Testis (tissue), 3 donors: ENCODE data around the gene ZSWIM2. TPM values are rescaled to one million over a fixed set of nuclear protein-coding genes. Genes with fewer than 3 reads are reported as not detected.

Experiments
- DNase-seq: peaks from one replicate; pipeline ENCODE4 v3.0.0-alpha.2; 2019
- H3K27ac ChIP-seq, 2 donors: fragments of 200-600 bp; sonication (generic); one replicate each; pipeline ENCODE4 v1.5.1; 2019
- H3K27me3 ChIP-seq: fragments of 200-600 bp; sonication (generic); one replicate; pipeline ENCODE4 v1.5.1; 2019
- H3K36me3 ChIP-seq: fragments of 200-600 bp; sonication (generic); one replicate; pipeline ENCODE4 v1.5.1; 2017; ENCODE audit warnings: low read depth; ENCODE audit errors: missing control alignments
- H3K4me1 ChIP-seq: fragments of 200-600 bp; sonication (generic); one replicate; pipeline ENCODE4 v1.5.1; 2019
- H3K4me3 ChIP-seq, 2 donors: fragments of 200-600 bp; sonication (generic); one replicate each; pipeline ENCODE4 v1.5.1; 2017 to 2019
- H3K9me3 ChIP-seq: fragments of 200-600 bp; sonication (generic); one replicate; pipeline ENCODE4 v1.5.1; 2017
- POLR2A ChIP-seq: fragments of 450-650 bp; IDR thresholded peaks from one replicate; pipeline ENCODE4 v1.6.1; 2017; ENCODE audit warnings: antibody characterized with exemption, mild to moderate bottlenecking, moderate library complexity
- WGBS, 2 donors: methylation state at CpG; one replicate each; pipeline ENCODE4 v1.1.5; 2018; 5-methylcytosine and 5-hydroxymethylcytosine counted together
- intact Hi-C: fragments of 100-400 bp; cut with DNase I; formaldehyde crosslinking; loops from one replicate; pipeline ENCODE4 v1.15.1; 2023; ENCODE audit warnings: low total_unique reads
- polyA plus RNA-seq: library from polyadenylated mRNA; stranded (reverse); fragments of 350-450 nt; fragmentation: Illumina TruSeq; extraction: RNeasy Lipid Tissue Mini Kit (QIAGEN cat#74804); gene quantifications from one replicate; pipeline ENCODE4 v1.2.3, GENCODE V29; 2014; ENCODE audit warnings: low read depth, low replicate concordance; ENCODE audit not compliant: insufficient read depth
- total RNA-seq, 2 donors: library from RNA; depleted of rRNA; stranded (reverse); fragments of >200 nt; gene quantifications; one replicate each; pipeline ENCODE4 v1.2.3, GENCODE V29; 2016
- TF ChIP-seq, protein P1 (sequence below), 3 experiments: fragments of 450-650 bp in 2 of 3; fragments of 200-600 bp in 1 of 3; sonication (generic) in 1 of 3; IDR thresholded peaks; one replicate each; pipeline ENCODE4 v1.5.1; 2016 to 2019; ENCODE audit warnings: antibody characterized with exemption in 3 of 3, mild to moderate bottlenecking in 2 of 3, moderate library complexity in 1 of 3

The ZSWIM2 gene
- total and polyA plus RNA-seq, 3 donors from 2014 or later: 5.0 to 11.2 (median 7.9) TPM

DNA sequence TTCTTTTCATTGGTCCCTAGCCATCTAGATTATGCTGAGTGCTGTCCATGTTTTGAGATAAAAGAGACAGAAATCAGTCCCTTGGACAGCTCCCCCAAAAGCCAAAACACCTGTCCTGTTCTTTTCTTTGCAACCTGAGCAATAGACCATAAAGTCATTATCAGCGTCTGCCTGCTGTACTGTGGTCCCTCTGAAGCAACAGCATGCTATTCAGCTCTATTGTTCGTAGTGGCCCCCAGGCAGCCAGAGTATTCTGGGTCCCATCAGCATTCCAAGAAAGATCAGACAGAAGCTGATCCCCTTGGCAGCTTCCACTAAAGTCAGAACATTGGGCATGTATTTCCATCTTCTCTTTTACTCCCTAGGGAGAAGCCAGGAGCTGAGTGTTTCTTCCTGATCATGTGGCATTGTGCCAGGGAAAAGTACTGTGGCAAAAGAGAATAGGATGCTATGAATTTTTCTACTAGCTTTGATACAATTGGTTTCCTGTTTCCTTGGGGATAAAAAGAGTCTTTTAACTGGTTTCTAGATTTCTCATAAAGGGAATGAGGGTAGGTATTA, 33.6 kb upstream of the ZSWIM2 start:
- H3K4me3 ChIP-seq: no peak overlapping the region
- WGBS, 2 donors: 65 to 87% methylated on average over 2 of the region's 2 CpGs

DNA sequence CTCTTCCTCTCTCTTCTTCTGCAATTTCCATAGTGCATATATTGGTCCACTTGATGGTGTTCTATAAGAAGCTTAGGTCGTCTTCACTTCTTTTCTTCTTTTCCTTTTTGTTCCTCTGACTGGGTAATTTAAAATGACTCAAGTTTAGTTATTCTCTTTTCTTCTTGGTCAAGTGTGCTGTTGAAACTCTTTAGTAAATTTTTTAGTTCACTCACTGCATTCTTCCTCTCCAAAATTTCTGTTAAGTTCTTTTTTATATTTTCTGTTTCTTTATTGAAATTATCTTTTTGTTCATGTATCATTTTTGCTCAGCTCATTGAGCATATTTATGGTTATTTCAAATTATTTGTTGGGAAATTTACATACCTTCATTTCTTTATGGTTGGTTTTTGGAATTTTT, 32.7 kb upstream of the ZSWIM2 start:
- TF ChIP-seq POLR2A: no peak
- TF ChIP-seq, protein P1, sequence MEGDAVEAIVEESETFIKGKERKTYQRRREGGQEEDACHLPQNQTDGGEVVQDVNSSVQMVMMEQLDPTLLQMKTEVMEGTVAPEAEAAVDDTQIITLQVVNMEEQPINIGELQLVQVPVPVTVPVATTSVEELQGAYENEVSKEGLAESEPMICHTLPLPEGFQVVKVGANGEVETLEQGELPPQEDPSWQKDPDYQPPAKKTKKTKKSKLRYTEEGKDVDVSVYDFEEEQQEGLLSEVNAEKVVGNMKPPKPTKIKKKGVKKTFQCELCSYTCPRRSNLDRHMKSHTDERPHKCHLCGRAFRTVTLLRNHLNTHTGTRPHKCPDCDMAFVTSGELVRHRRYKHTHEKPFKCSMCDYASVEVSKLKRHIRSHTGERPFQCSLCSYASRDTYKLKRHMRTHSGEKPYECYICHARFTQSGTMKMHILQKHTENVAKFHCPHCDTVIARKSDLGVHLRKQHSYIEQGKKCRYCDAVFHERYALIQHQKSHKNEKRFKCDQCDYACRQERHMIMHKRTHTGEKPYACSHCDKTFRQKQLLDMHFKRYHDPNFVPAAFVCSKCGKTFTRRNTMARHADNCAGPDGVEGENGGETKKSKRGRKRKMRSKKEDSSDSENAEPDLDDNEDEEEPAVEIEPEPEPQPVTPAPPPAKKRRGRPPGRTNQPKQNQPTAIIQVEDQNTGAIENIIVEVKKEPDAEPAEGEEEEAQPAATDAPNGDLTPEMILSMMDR (IDR thresholded peaks at IDR 0.05): no peak
- 79 to 92% methylated on average over 1 of the region's 1 CpG for WGBS, 2 donors
- Histone ChIP-seq H3K27ac (no peak overlapping the region), H3K27me3 (no peaks in the 10 kb centered on the region), H3K9me3 (no peaks in the 10 kb centered on the region), H3K36me3 (no peaks in the 10 kb centered on the region), H3K4me3 (no peak overlapping the region), H3K4me1 (no peaks in the 10 kb centered on the region)
- DNase-seq: no peak
- intact Hi-C loops: no loop called here

More for the DNA sequence above, 33.6 kb upstream of the ZSWIM2 start:
- H3K36me3 ChIP-seq: no peaks in the 10 kb centered on the region
- TF ChIP-seq, protein P1 (IDR thresholded peaks at IDR 0.05): no peak
- no peak for TF ChIP-seq POLR2A
- H3K4me1 ChIP-seq: no peaks in the 10 kb centered on the region
- H3K9me3 ChIP-seq: no peaks in the 10 kb centered on the region
- no peak for DNase-seq
- H3K27ac ChIP-seq: no peak overlapping the region
- H3K27me3 ChIP-seq: no peaks in the 10 kb centered on the region
- intact Hi-C loops: no loop called here

DNA sequence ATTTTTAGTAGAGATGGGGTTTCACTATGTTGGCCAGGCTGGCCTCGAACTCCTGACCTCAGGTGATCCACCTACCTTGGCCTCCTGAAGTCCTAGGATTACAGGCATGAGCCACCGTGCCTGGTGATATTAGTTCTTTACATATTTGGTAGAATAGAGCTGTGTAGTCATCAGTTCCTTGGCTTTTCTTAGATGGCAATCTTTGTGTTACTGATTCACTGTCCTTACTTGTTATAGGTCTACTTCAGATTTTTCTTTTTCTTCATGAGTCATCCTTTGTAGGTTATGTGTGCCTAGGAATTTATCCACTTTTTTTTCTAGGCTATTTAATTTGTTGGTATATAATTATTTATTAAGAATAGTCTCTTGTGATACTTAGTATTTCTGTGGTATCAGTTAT, 30.3 kb upstream of the ZSWIM2 start:
- no peak for DNase-seq
- Histone ChIP-seq H3K27ac (no peak overlapping the region), H3K27me3 (no peaks in the 10 kb centered on the region), H3K36me3 (no peaks in the 10 kb centered on the region), H3K9me3 (no peaks in the 10 kb centered on the region), H3K4me1 (no peaks in the 10 kb centered on the region), H3K4me3 (no peak overlapping the region)
- 95 to 97% methylated on average over 2 of the region's 2 CpGs for WGBS, 2 donors
- TF ChIP-seq, protein P1 (IDR thresholded peaks at IDR 0.05): no peak
- TF ChIP-seq POLR2A: no peak
- intact Hi-C loops: no loop called here

DNA sequence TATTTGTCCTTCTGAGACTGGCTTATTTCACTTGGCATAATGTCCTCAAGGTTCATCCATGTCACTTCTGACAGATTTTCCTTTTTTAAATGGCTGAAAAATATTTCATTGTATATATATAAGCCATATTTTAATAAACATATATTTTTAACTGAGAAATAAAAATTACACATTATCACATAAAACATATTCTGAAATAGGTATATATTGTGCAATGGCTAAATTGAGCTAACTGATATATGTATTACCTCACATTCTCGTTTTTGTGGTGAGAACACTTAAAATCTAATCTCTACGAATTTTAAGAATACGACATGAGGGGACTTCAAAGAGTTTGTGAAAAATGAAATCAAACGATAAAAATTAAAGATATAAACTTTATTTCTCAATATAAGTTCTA, 25.7 kb upstream of the ZSWIM2 start:
- intact Hi-C loops: no loop called here
- H3K36me3 ChIP-seq: no peaks in the 10 kb centered on the region
- no peak for DNase-seq
- H3K4me3 ChIP-seq: no peak overlapping the region
- no peaks in the 10 kb centered on the region for H3K27me3 ChIP-seq
- no peak overlapping the region for H3K27ac ChIP-seq
- 81 to 90% methylated on average over 4 of the region's 4 CpGs for WGBS, 2 donors
- no peaks in the 10 kb centered on the region for H3K9me3 ChIP-seq
- no peaks in the 10 kb centered on the region for H3K4me1 ChIP-seq
- TF ChIP-seq, protein P1 (IDR thresholded peaks at IDR 0.05): no peak
- no peak for TF ChIP-seq POLR2A

DNA sequence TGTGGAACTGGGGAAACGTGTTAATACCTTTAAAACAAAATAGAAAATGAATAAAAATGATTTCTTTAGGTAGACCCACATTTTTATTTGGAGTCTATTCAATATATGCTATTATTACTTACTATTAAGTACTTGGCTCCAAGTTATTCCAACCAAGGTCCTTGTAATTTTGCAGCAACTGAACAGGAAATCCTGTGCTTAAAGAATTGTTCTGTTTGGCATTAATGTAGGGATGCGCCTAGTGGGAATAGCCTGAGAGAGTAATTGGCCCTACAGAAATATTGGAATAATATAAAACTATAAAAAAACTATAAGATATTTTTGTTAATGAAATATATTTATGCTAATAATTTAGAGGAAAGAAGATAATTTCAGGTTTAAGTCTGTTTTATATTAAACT, 22.9 kb upstream of the ZSWIM2 start:
- no peaks in the 10 kb centered on the region for H3K9me3 ChIP-seq
- H3K27ac ChIP-seq: no peak overlapping the region
- H3K4me1 ChIP-seq: no peaks in the 10 kb centered on the region
- no peaks in the 10 kb centered on the region for H3K27me3 ChIP-seq
- WGBS, 2 donors: 74 to 82% methylated on average over 2 of the region's 2 CpGs
- no peaks in the 10 kb centered on the region for H3K36me3 ChIP-seq
- TF ChIP-seq POLR2A: no peak
- TF ChIP-seq, protein P1 (IDR thresholded peaks at IDR 0.05): no peak
- H3K4me3 ChIP-seq: no peak overlapping the region
- DNase-seq: no peak
- intact Hi-C loops: no loop called here
